HepG2 (cell line): ENCODE measurements around the gene GPR176. TPM values are rescaled to one million over a fixed set of nuclear protein-coding genes. Genes with fewer than 3 reads are reported as not detected.

Experiments
- ATAC-seq: fragments of 200-7000 bp; cut with Tn5 transposase; 3 replicates; pipeline ENCODE4 v1.9.1; 2020; ENCODE audit warnings: mild to moderate bottlenecking, moderate library complexity
- BruUV-seq: library from RNA; stranded (reverse); fragments of 400-500 nt; replicated peaks from 2 replicates; lab custom pipeline; 2021; lab: Mats Ljungman, UMichigan
- CTCF ChIA-PET: fragments of 300-600 bp; formaldehyde crosslinking; extraction: SDS; loops from one replicate; lab custom pipeline; 2021; ENCODE audit warnings: low total read pairs, inconsistent platforms, low intra/inter-chr PET ratio; lab: Yijun Ruan, JAX
- POLR2A ChIA-PET: fragments of 350-600 bp; sonication (Branson Sonifier 250); formaldehyde crosslinking; loops from one replicate; lab custom pipeline; 2020; ENCODE audit warnings: antibody characterized with exemption, inconsistent platforms; lab: Yijun Ruan, JAX
- DNase-seq: peaks from one replicate; pipeline ENCODE4 v3.0.0-alpha.2; 2015; ENCODE audit warnings: low spot score
- FAIRE-seq: peaks from 3 replicates; lab custom pipeline; 2011; peaks lifted over from hg19 to GRCh38; lab: Jason Lieb, UNC
- H2AFZ ChIP-seq: one replicate; pipeline ENCODE4 v1.6.1; 2011; ENCODE audit warnings: low read length, inconsistent platforms
- H3K27ac ChIP-seq: fragments of 300-600 bp; 3 replicates; pipeline ENCODE4 v1.8.0; 2011; ENCODE audit warnings: mixed run types, mild to moderate bottlenecking, mixed read lengths, low read length, inconsistent platforms; ENCODE audit not compliant: insufficient read depth; ENCODE audit errors: extremely low read length
- H3K27me3 ChIP-seq, 2 experiments: fragments of 200-600 bp in 1 of 2; 2 replicates in 1 of 2; 3 replicates in 1 of 2; pipeline versions ENCODE4 v1.6.0 to v1.8.0; 2011; ENCODE audit warnings: low read length in 2 of 2, mild to moderate bottlenecking in 2 of 2, moderate library complexity in 2 of 2, inconsistent platforms in 1 of 2; ENCODE audit not compliant: insufficient read depth in 2 of 2, control insufficient read depth in 1 of 2
- H3K36me3 ChIP-seq, 2 experiments: fragments of 200-600 bp in 1 of 2; replicated peaks in 1 of 2; 2 replicates in 1 of 2; 3 replicates in 1 of 2; pipeline versions ENCODE4 v1.5.1 to v1.8.0; 2011; ENCODE audit warnings: low read length in 2 of 2, inconsistent platforms in 1 of 2; ENCODE audit not compliant: insufficient read depth in 2 of 2, control insufficient read depth in 1 of 2
- H3K4me1 ChIP-seq: 2 replicates; pipeline ENCODE4 v1.5.1; 2012; ENCODE audit warnings: low read length, inconsistent platforms; ENCODE audit not compliant: insufficient read depth
- H3K4me2 ChIP-seq: 2 replicates; pipeline ENCODE4 v1.6.0; 2011; ENCODE audit warnings: low read depth, low read length, inconsistent platforms
- H3K4me3 ChIP-seq, 3 experiments: fragments of 200-600 bp in 1 of 3; sonication (generic), shearing (Covaris generic) in 1 of 3; replicated peaks in 1 of 3; 2 replicates each; pipeline ENCODE4 v1.5.1; 2011 to 2016; ENCODE audit warnings: low read length in 3 of 3, inconsistent platforms in 2 of 3, low read depth in 2 of 3, mild to moderate bottlenecking in 2 of 3, control low read depth in 1 of 3, mixed read lengths in 1 of 3; ENCODE audit not compliant: insufficient read depth in 1 of 3
- H3K79me2 ChIP-seq: one replicate; pipeline ENCODE4 v1.6.1; 2011; ENCODE audit warnings: low read length, inconsistent platforms; ENCODE audit not compliant: insufficient read depth
- H3K9ac ChIP-seq: 2 replicates; pipeline ENCODE4 v1.6.0; 2011; ENCODE audit warnings: mild to moderate bottlenecking, low read depth, low read length, inconsistent platforms; ENCODE audit not compliant: insufficient read depth
- H3K9me3 ChIP-seq: 2 replicates; pipeline ENCODE4 v1.5.1; 2012; ENCODE audit warnings: mild to moderate bottlenecking, low read length
- H4K20me1 ChIP-seq: 2 replicates; pipeline ENCODE4 v1.6.0; 2011; ENCODE audit warnings: inconsistent platforms, mild to moderate bottlenecking, low read length, moderate library complexity; ENCODE audit not compliant: insufficient read depth
- PRDM15 ChIP-seq: sonication (generic); formaldehyde crosslinking; IDR thresholded peaks from 2 replicates; pipeline ENCODE4 v1.4.0; 2020; ENCODE audit warnings: missing genetic modification reagents
- ZNF710 ChIP-seq: sonication (generic); formaldehyde crosslinking; IDR thresholded peaks from 2 replicates; pipeline ENCODE4 v1.5.0; 2020; ENCODE audit warnings: mild to moderate bottlenecking, missing genetic modification reagents, borderline replicate concordance
- WGBS: methylation state at CpG from one replicate; pipeline ENCODE4 v1.1.6; 2017; ENCODE audit warnings: low lambda C conversion rate; 5-methylcytosine and 5-hydroxymethylcytosine counted together
- in situ Hi-C: cut with HindIII; loops from 2 replicates; pipeline ENCODE4 v1.10.0; 2017; ENCODE audit warnings: low pct_unique_long_range_greater_than_20kb; ENCODE audit not compliant: extremely low pct_ligation_motif_present
- intact Hi-C: fragments of 100-400 bp; cut with micrococcal nuclease; formaldehyde crosslinking; loops from one replicate; pipeline ENCODE4 v1.10.0; 2022; ENCODE audit not compliant: unreplicated experiment
- polyA plus RNA-seq, 8 experiments: library from polyadenylated mRNA; depleted of rRNA in 3 of 8; stranded (reverse) in 7 of 8; unstranded in 1 of 8; fragments of >200 nt; fragmentation: Illumina TruSeq in 4 of 8; extraction: Trizol in 4 of 8; gene quantifications; 2 replicates each; pipeline versions ENCODE4 v1.2.1 to v1.2.3, GENCODE V29; 2011 to 2016; ENCODE audit warnings: low read depth in 4 of 8, missing spikeins in 1 of 8, mixed read lengths in 1 of 8; ENCODE audit not compliant: insufficient read depth in 1 of 8
- total RNA-seq, 5 experiments: library from RNA; depleted of rRNA; stranded (reverse); fragments of >200 nt; fragmentation: Illumina TruSeq; extraction: Trizol; gene quantifications; 2 replicates each; pipeline ENCODE4 v1.2.3, GENCODE V29; 2016; ENCODE audit warnings: low read depth in 1 of 5

Gene GPR176
- total and polyA plus RNA-seq, 2 of the 13 experiments (the other 11 are each of a cell fraction or from before 2014, with no cell fraction given), result 0.11 to 0.20 TPM

DNA sequence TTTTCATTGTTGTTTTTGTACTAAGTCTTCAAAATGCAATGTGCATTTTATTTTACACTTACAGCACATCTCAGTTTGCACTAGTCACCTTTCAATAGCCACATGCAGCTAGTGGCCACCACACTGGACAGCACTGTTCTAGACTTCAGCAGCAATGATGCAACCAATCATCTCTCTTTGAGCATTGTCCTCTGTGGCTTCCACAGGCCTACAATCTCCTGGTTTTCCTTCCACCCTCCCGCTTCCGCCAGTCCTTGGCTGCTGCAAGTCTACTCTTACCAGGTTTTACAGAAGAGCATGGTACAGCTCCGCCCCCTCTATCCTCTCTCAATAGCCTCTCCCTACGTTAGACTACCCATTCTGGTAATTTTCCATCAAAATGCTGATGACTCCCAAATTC, 112.3 kb downstream of the GPR176 start:
- ChIA-PET CTCF (no interaction called here), POLR2A (no interaction called here)
- no peak overlapping the region for H3K27ac ChIP-seq
- no peaks in the 10 kb centered on the region for H3K36me3 ChIP-seq
- DNase-seq (no peak), FAIRE-seq (no peak), ATAC-seq (no peak; the same call in 1 of the 3 replicates)
- H3K27me3 ChIP-seq, result 0 out of 5 replicates have a peak, but pooled peaks cover 0 to 4% of the 10 kb centered on the region in 2 experiments
- TF ChIP-seq PRDM15 (CRISPR knock-in tag) (peak; percentile 95), ZNF710 (CRISPR knock-in tag) (no peak)
- H3K79me2 ChIP-seq, result no peaks in the 10 kb centered on the region
- WGBS, result 36% methylated on average over 4 of the region's 4 CpGs
- H2AFZ ChIP-seq, result no peak overlapping the region
- H3K4me2 ChIP-seq, result no peak overlapping the region
- no peak overlapping the region for H3K4me3 ChIP-seq
- in situ Hi-C loops (no loop called here), intact Hi-C loops (no loop called here)
- H3K9ac ChIP-seq, result no peak overlapping the region
- H3K4me1 ChIP-seq, result no peaks in the 10 kb centered on the region
- H3K9me3 ChIP-seq, result no peaks in the 10 kb centered on the region
- no TSS peak for BruUV-seq
- no peaks in the 10 kb centered on the region for H4K20me1 ChIP-seq
